NK-92 (cell line): ENCODE measurements around the gene NPLOC4.
A peak's percentile ranks its signal among the peaks of the same experiment; 100 is the strongest.

Source experiments
- DNase-seq: peaks from one replicate; lab custom pipeline; 2025; ENCODE audit not compliant: unreplicated experiment; lab: John Stamatoyannopoulos, UW

NPLOC4 gene

DNA sequence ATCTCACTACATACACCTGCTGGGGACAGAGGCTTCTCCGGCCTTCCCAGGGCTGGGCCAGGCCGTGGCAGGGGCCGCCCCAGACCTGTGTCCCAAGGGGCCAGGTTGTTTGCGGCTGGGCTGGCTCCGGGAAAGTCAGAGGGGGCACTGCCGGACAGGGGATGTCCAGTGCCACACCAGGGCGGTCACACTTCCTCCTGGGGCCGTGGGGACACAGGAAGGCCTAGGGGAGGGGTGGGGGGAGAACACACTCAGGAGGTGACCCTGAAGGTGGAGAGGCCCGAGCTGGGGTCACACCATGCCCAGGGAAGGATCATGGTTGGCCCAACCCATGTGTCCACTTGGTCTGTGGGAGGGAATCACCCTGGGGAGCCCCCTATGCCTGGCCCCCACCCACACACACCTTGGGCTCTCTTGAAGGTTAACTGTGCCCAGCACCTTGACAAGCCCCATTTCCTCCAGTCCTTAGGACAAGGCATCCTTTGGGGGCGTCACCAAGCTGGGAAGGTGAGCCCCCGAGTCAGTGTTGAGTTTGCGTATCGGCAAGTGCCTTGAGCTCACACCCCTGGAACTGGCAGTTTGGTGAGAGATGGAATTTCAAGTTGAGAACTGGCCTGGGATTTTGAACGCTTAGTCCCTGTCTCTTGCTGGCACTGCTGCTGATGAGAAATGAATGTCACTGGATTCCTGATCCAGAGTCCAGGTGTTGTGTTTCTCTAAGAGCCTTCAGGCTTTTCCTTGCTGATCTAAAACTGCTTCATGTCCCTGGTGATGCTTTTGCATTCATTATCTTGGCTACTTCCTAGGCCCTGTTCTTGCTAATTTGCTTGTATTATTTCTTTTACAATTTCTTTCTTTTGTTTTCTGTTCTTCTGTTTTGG, 116.7 kb downstream of the NPLOC4 start:
- DNase-seq: no peak

DNA sequence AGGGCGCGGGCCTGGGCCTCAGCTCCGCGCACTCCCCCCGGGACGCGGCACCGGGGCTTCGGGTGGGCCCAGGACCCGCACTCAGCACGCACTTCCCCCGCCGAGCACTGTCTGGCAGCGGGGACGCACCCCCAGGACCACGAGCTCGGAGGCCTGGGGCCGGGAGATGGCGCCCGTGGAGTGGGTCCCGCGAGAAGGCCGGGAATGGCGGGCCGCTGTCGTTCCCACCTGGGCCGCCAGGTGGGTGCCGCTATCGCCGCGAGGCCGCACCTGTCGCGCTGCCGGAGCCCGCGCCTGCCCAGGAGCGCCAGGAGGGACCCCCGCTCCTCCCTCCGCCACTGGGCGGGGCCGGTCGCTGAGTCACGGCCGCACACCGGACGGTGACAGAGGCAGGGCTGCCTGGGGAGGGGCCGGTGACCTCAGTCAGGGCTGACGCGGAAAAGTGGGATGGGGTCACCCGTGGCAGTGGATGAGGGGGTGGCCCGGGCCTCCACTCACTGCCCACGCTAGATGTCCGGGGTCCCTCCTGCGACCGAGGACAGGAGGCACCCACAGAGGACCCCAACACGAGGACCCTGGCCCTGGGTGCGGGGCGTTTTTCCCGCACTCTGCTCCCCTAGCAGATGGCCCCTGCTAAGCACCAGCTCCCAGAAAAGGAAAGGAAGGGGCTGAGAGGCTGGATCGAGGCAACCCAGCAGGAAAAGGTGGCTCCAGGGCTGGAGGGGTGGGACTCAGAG, 117.5 kb downstream of the NPLOC4 start:
- DNase-seq: no peak

DNA sequence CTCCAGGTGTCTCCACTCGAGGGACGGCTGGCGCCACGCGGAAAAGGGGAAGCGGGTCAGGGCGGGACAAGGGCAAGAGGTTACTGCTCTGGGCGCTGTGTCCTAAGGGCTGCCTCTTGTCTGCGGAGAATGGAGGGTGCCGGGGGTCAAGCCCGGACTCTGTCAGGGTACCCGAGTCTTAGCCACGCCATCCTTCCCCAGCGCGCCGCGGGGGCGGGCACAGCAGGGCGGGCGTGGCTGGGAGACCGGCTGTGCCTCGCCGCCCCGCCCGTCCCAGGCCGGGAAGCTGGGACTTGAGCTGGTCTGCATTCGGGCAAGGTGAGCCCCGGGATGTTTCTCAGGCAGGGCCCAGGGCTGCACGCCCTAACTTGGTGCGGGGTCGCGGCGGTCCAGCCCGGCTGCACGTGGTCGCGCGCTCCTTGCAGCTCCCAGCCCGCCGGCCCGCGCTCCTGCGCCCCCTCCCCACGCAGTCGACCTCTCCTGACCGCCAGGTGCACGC, 118.1 kb downstream of the NPLOC4 start:
- DNase-seq: no peak

DNA sequence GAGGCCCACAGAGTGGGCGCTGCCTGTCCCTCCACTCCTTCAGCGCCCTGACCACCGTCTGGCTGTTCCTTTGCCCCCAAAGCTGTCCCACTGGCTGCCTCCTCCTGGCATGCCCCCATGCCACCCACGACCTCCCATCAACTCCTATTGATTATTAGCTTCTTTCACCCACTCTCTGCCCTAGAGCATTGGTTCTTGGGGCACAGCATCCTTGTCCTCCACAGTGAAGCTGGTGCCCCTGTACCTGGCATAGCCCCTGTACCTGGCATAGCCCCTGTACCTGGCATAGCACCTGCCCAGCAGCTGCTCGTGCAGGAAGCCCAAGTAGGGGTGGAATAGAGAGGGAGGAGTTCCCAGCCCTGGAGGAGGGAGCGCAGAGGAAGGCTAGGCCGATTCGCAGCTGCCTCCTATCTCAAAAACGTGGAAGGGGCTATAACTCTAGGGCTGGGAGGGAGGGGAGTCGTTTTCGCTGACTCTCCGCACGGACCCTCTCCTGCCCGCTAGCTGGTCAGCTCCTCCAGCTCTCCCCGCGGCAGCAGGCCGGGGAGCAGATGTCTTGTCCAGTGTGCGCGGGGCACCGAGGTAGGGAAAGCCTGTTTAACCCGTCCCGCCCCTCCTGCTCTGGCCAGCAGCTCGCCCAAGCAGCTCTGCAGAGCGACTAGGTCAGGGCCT, 118.7 kb downstream of the NPLOC4 start:
- no peak for DNase-seq

DNA sequence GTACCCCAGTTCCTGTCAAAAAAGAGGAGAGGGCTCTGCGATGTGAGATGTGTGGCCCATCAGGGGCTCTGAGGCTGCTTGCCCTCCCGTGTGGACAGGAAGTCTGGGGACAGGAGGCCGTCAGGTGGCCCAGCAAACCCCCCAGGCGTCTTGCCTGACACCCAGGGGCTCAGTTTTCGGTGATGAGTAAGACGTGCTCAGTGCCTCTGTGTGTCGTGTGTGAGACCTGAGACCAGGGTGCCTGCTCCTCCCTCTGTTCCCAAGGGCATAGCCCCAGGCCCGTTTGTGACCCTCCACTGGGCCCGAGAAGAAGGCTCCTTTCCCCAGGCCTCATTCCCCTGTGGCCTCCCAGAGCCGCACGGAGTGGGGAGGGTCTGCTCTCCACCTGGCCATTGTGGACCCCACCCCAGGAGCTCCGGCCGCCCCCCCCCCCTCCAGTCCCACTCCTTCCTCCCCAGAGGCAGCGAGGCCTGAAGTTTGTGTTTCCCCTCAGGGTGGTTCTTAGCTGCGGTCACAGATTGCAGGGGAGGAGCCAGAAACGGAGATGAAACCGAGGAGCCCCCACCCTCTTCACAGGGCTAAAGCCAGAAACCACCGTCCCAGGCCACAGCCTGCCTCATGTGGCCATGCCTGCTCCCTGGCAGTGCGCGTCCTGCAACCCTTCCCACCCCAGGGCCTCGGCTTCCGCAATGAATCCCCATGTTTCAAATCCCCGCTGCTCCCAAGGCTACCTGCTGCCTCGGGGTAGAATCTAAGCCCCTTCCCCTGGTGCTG, 119.4 kb downstream of the NPLOC4 start:
- no peak for DNase-seq

DNA sequence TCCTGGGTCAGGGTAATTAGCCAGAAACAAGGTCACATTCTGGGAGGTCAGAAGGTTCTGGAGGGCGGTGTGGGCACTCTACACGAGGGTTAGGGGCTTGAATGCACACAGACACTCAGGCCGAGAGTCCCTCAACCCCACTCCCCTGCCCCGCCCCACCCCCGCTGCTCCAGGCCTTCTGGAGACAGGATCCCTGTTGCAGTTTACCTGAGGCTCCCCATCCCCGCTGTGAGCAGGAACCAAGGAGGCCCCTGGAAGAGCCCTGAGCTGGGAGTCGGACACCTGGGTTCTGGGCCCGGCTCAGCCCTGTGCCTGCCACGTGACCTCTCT, 119.9 kb downstream of the NPLOC4 start:
- no peak for DNase-seq

DNA sequence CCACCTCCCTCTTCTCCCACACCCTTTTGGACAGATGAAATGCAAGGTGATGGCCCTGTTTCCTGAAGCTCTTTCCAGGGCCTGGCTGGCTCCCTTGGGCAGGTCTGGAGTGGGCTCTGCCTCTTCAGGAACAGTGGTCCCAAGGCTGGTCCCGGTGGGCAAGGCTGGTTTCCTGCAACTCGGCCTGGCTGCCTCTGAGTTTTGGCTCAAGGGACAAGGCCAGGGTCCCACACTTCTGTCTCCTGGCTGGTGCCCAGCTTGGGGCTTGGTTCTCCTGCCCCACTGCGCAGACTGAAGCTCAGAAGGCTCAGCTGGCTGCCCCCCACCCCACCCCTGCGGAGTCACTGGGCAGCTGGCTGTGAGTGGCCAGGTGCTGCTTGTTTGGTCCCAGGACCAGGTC, 120.5 kb downstream of the NPLOC4 start:
- DNase-seq: no peak

DNA sequence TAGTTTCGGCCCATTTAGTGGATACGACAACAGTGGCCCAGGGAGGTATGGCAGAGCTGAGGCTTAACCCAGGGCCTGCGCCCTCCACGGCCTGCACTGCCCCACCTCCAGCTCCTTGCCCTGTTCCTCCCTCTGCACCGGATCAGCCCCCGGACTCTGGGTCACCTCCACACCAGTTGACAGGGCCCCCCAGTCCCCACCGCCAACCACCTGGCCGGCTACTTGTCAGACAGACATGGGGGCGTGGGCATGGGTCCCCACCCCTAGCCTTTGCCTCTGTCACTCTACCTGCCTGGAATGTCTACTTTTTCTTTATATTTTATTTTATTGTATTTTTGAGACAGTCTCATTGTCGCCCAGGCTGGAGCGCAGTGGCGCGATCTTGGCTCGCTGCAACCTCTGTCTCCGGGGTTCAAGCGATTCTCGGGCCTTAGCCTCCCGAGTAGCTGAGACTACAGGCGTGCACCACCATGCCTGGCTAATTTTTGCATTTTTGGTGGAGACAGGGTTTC, 121.3 kb downstream of the NPLOC4 start:
- no peak for DNase-seq

DNA sequence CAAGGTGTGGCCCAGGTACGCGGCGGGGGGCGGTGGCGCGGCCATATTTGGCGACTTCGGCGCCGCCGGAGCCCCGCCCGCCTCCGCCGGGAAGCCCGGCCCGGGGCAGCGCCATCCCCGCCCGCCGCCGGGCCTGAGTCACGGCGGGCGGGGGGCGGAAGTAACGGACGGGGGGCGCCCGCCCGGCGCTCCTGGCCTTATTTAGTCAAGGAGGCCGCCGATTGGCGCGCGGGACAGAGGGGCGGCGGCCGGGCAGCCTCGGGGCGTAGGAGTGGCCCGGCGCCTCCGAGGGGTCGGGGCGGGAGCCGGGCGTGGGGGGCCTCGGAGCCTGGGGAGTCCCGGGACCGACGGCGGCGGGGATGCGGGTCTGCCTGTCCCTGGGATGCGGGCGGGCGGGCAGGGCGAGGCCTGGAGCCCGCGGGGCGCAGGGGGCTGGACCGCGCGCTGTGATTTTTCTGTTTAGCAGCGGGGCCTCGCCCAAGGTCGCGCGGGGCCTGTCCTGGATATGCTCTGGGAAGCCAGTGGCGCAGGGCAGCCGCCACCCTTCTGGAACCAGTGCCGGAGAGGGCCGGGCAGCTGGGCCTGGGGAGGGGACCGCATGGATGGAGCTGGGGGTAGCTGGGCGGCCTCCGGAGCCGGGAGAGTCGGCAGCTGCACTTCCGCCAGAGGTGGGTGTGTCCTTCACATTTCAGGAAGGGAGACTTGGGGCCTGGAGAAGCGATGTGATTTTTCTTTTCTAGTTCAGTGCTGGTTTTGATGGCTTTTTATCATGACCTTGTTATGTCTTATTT, 122.0 kb downstream of the NPLOC4 start:
- DNase-seq: no peak

DNA sequence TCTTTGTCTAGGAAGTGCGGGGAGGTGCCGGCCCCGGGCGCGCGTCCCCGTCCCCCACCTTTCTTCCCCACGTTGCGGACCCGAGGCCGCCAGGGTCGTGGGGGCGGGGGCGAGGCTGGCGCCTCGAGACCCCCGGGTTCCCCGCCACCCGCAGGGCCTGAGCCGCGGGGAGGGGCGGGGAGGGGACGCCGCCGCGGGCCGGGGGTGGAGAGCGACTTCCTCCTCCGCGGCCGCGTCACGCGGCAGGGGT, 122.5 kb downstream of the NPLOC4 start:
- no peak for DNase-seq

DNA sequence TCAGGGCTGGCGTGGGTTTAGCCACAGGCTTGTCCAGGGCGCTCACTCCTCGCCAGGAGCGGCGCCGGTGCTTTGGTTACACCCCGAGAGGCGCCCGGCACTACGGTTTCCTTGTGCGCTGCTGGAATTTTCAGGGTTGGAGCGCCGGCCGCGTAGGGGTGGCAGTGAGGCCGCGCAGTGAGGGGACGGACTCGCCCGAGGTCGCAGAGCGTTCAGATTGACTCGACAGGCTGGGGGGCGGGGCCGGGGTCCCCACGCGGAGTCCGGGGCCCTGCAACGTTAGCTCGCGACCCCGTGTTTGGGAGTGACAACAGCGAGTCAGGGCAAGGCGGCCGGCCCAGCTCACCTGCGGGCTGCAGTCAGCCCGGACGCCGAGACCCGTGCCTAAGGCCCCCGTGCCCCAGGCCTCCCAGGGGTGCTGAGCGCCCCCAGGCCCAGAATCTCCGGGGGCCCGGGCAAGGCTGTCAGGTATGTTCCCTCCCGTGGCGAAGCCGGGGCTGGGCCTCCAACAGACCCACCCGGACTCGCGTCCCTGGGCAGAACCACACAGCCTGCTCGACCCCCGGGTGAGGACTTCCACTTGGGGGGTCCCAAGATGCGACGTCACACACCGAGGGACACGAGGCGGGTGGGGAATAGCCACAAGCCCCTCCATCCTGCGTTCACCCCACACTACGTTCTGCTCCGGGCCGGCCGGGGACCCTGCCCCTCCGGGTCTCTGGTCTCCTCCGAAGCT, 123.0 kb downstream of the NPLOC4 start:
- DNase-seq: no peak

DNA sequence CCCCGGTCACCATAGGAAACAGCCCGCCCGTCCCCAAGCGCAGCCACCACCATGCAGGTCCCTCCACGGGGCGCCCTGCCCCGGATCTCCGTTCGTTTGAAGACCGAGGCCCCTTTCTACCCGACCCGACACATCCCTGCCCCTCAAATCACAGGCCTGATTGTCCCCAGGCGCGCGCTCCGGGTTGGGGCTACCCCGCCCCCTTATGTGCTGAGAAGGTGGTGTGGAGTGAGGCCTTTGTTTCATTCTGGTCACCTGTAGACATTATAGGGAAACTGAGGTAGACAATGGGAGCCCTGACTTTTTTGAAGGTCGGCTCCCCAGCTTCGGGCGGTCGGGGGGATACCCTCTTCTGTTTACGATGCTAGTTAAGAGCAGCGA, 123.5 kb downstream of the NPLOC4 start:
- no peak for DNase-seq

DNA sequence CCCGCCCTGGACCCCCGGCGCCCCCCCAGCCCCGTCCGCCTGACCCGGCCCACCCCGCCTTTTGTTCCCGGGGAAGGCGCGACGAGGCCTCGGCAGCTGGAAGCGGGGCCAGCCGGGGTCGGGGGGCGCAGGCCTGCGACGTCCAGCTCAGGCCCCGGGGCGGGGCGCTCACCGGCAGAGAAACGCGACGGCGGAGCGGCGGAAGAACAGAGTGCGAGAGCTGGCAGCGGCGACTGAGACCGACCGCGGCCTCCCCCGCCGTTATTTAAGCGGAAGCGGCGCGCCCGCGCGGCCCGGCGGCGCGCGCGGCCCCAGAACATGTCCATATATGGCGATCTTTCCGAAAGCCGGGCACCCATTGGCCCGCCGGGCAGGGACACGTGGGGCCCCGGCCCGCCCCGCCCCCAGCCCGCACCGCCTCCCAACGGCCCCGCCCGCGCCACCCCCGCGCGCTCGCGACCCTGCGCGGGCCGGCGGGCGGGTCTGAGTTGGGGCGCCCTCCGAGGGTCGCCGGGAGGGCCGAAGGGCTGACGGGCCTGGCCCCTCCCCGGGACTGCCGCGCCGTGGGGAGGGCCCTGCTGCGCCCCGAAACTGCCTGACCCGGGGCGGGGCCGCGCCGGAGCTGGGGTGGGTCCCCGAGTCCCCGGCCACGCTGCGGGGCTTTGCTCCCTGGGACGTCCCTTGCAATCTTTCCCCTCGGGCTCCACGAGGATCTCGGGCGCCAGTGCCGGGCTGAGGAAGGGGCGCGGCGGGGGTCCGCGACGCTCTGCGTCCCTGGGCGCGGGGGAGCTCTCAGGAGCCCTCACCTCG, 124.1 kb downstream of the NPLOC4 start, which contains the start of gene ACTG1:
TSS of gene ACTG1 (minus strand) at position 238 of the 810 bp plus-strand sequence. CDS start 445 bp downstream, outside the sequence.
- DNase-seq: peak; percentile 58

DNA sequence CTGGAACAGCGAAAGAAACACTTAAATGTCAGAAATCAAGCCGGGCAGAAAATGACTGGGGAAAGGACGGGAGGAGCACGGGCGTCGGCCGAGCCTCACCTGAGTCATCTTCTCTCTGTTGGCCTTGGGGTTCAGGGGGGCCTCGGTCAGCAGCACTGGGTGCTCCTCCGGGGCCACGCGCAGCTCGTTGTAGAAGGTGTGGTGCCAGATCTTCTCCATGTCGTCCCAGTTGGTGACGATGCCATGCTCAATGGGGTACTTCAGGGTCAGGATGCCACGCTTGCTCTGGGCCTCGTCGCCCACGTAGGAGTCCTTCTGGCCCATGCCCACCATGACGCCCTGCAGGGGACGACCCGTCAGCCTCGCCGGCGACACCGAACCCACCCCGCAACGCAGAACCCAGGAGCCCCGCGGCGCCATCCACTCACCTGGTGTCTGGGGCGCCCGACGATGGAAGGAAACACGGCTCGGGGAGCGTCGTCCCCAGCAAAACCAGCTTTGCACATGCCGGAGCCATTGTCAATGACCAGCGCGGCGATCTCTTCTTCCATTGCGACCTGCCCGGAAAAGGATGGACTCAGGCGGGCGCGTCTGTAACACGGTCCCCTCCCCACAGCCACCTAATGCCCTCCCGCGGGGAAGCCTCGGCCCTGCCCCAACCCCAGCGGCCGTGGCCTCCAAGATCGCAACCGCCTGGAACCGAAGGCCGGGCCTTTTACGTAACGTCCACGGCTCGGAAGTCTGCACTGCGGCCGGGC, 124.9 kb downstream of the NPLOC4 start:
- DNase-seq: no peak

DNA sequence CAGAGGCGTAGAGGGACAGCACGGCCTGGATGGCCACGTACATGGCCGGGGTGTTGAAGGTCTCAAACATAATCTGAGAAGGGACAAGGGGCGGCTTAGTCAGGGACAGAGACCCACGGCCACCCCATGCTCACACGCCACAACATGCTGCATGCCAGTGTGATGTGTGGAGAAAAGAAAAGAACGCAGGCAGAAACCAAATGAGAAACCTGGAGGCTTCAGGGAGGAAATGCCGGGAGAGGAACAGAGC, 125.4 kb downstream of the NPLOC4 start:
- no peak for DNase-seq

DNA sequence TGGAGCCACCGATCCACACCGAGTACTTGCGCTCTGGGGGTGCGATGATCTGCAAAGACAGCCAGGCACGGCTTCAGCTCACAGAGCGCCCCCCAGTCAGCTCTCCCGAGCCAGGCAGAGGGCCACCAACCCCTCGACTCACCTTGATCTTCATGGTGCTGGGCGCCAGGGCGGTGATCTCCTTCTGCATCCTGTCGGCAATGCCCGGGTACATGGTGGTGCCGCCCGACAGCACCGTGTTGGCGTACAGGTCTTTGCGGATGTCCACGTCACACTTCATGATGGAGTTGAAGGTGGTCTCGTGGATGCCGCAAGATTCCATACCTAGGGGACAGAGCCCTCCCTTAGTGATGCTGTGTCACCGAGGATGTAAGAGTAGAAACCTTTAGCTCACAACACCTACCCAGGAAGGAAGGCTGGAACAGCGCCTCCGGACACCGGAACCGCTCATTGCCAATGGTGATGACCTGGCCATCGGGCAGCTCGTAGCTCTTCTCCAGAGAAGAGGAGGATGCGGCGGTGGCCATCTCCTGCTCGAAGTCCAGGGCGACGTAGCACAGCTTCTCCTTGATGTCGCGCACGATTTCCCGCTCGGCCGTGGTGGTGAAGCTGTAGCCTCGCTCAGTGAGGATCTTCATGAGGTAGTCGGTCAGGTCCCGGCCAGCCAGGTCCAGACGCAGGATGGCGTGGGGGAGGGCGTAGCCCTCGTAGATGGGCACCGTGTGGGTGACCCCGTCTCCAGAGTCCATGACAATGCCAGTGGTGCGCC, 125.9 kb downstream of the NPLOC4 start:
- DNase-seq: no peak

DNA sequence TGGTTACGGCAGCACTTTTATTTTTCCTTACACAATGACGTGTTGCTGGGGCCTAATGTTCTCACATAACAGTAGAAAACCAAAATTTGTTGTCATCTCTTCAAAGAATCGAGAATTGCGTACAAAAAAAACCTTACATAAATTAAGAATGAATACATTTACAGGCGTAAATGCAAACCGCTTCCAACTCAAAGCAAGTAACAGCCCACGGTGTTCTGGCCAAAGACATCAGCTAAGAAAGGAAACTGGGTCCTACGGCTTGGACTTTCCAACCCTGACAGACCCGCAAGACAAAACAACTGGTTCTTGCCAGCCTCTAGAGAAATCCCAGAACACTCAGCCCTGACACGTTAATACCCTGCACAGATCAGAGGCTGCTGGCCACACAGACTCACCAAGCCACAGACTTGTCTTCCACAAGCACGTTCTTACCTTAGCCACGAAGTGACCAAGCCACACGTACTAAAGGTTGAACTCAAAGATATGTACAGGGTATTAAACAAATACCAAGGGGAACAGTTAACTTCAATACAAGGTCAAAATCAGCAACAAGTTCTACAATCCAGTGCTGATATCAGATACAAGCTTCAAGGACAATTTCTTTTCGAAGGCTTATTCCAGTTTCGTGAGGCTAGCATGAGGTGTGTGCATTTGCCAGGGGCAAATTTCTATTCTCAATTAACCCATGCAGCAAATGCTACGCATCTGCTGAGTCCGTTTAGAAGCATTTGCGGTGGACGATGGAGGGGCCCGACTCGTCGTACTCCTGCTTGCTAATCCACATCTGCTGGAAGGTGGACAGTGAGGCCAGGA, 126.7 kb downstream of the NPLOC4 start:
- no peak for DNase-seq
